GM23338 (cell line): ENCODE data around the gene VDR. TPM values are rescaled to one million over a fixed set of nuclear protein-coding genes. Genes with fewer than 3 reads are reported as not detected.

Source experiments
- ATAC-seq: fragments of 200-7000 bp; cut with Tn5 transposase; 3 replicates; pipeline ENCODE4 v1.9.1; 2020
- DNase-seq: peaks from one replicate; pipeline ENCODE4 v3.0.0-alpha.2; 2015; ENCODE audit warnings: low spot score
- H2AFZ ChIP-seq: fragments of 200-600 bp; sonication (generic); 2 replicates; pipeline ENCODE4 v1.8.0; 2016; ENCODE audit warnings: antibody characterized with exemption, mild to moderate bottlenecking, moderate library complexity
- H3F3A ChIP-seq: fragments of 200-600 bp; sonication (generic); replicated peaks from 2 replicates; pipeline ENCODE4 v1.8.0; 2017; ENCODE audit warnings: antibody characterized with exemption, mixed run types, low read depth
- H3K27ac ChIP-seq: fragments of 200-600 bp; sonication (generic); 2 replicates; pipeline ENCODE4 v1.6.1; 2016; ENCODE audit warnings: low read depth
- H3K27me3 ChIP-seq: fragments of 200-600 bp; sonication (generic); 2 replicates; pipeline ENCODE4 v1.8.0; 2016; ENCODE audit warnings: mild to moderate bottlenecking, mixed run types, moderate library complexity; ENCODE audit not compliant: insufficient read depth
- H3K36me3 ChIP-seq: fragments of 200-600 bp; sonication (generic); 2 replicates; pipeline ENCODE4 v1.8.0; 2016; ENCODE audit warnings: mild to moderate bottlenecking; ENCODE audit not compliant: insufficient read depth
- H3K4me1 ChIP-seq: fragments of 200-600 bp; sonication (generic); 2 replicates; pipeline ENCODE4 v1.8.0; 2016; ENCODE audit warnings: mild to moderate bottlenecking, moderate library complexity; ENCODE audit not compliant: insufficient read depth
- H3K4me2 ChIP-seq: fragments of 200-600 bp; sonication (generic); 2 replicates; pipeline ENCODE4 v1.7.1; 2017; ENCODE audit warnings: mixed run types
- H3K4me3 ChIP-seq: fragments of 200-600 bp; sonication (generic); 2 replicates; pipeline ENCODE4 v1.6.1; 2016; ENCODE audit warnings: mixed run types
- H3K79me2 ChIP-seq: fragments of 200-600 bp; sonication (generic); replicated peaks from 2 replicates; pipeline ENCODE4 v1.8.0; 2017; ENCODE audit warnings: mild to moderate bottlenecking; ENCODE audit not compliant: insufficient read depth
- H3K9me2 ChIP-seq: fragments of 200-600 bp; sonication (generic); 2 replicates; pipeline ENCODE4 v1.8.0; 2017; ENCODE audit not compliant: insufficient read depth
- H4K20me1 ChIP-seq: fragments of 200-600 bp; sonication (generic); replicated peaks from 2 replicates; pipeline ENCODE4 v1.8.0; 2017; ENCODE audit warnings: mild to moderate bottlenecking; ENCODE audit not compliant: insufficient read depth
- H3K27ac Mint-ChIP-seq: 2 replicates; pipeline ENCODE4 v1.8.0; 2020; ENCODE audit warnings: inconsistent platforms, mild to moderate bottlenecking, moderate library complexity, mixed read lengths
- H3K27me3 Mint-ChIP-seq: 3 replicates; pipeline ENCODE4 v1.8.0; 2022; ENCODE audit warnings: low read depth, mild to moderate bottlenecking, moderate library complexity, mixed read lengths, inconsistent platforms; ENCODE audit not compliant: insufficient read depth, poor library complexity
- H3K36me3 Mint-ChIP-seq: 3 replicates; pipeline ENCODE4 v1.8.0; 2021; ENCODE audit warnings: low read depth, mild to moderate bottlenecking, inconsistent platforms, moderate library complexity, mixed read lengths
- H3K4me1 Mint-ChIP-seq: 3 replicates; pipeline ENCODE4 v1.8.0; 2020; ENCODE audit warnings: mild to moderate bottlenecking, inconsistent platforms, mixed read lengths
- H3K4me3 Mint-ChIP-seq: 3 replicates; pipeline ENCODE4 v1.8.0; 2021; ENCODE audit warnings: moderate library complexity, mild to moderate bottlenecking, inconsistent platforms, mixed read lengths
- H3K9me3 Mint-ChIP-seq: 3 replicates; pipeline ENCODE4 v1.8.0; 2020; ENCODE audit warnings: moderate library complexity, mild to moderate bottlenecking, inconsistent platforms, mixed read lengths
- CREB1 ChIP-seq: fragments of 250-450 bp; sonication (Bioruptor Pico); IDR thresholded peaks from 2 replicates; pipeline ENCODE4 v1.5.0; 2020; ENCODE audit warnings: low read depth, mild to moderate bottlenecking, moderate library complexity
- CTCF ChIP-seq, 2 experiments: fragments of 200-600 bp in 1 of 2; sonication (generic) in 1 of 2; conservative IDR thresholded peaks; 2 replicates each; pipeline versions ENCODE4 v1.5.1 to v1.6.1; 2016 to 2017; ENCODE audit warnings: antibody characterized with exemption in 2 of 2, low read depth in 2 of 2, mild to moderate bottlenecking in 2 of 2, moderate library complexity in 1 of 2
- EZH2 ChIP-seq: fragments of 200-600 bp; sonication (generic); IDR thresholded peaks from one replicate; pipeline ENCODE4 v1.8.0; 2017; ENCODE audit warnings: antibody characterized with exemption, mild to moderate bottlenecking, low read depth; ENCODE audit not compliant: unreplicated experiment
- EZH2phosphoT487 ChIP-seq: fragments of 200-600 bp; sonication (generic); IDR thresholded peaks from one replicate; pipeline ENCODE4 v1.8.1; 2018; ENCODE audit warnings: antibody characterized with exemption; ENCODE audit not compliant: unreplicated experiment
- JUNB ChIP-seq: IDR thresholded peaks from one replicate; pipeline ENCODE4 v1.6.1; 2016; ENCODE audit warnings: antibody characterized with exemption; ENCODE audit not compliant: unreplicated experiment
- NANOG ChIP-seq: IDR thresholded peaks from 2 replicates; pipeline ENCODE4 v1.6.1; 2016; ENCODE audit warnings: antibody characterized with exemption, borderline replicate concordance
- ZNF114 ChIP-seq: fragments of 250-450 bp; sonication (Bioruptor Pico); IDR thresholded peaks from 2 replicates; pipeline ENCODE4 v1.5.0; 2020; ENCODE audit warnings: mild to moderate bottlenecking, moderate library complexity
- ZNF331 ChIP-seq: fragments of 250-450 bp; sonication (Bioruptor Pico); IDR thresholded peaks from 2 replicates; pipeline ENCODE4 v1.5.0; 2020; ENCODE audit warnings: low read depth, mild to moderate bottlenecking, moderate library complexity
- polyA plus RNA-seq: library from polyadenylated mRNA; unstranded; fragments of >200 nt; fragmentation: Nextera tagmentation; extraction: Ambion mirVana; gene quantifications from 2 replicates; pipeline ENCODE4 v1.2.1, GENCODE V29; 2016
- total RNA-seq: library from RNA; depleted of rRNA; stranded (reverse); fragments of >200 nt; shearing (Covaris generic); gene quantifications from 2 replicates; pipeline ENCODE4 v1.2.3, GENCODE V29; 2014
- TF ChIP-seq, protein P1 (sequence below): IDR thresholded peaks from 2 replicates; pipeline ENCODE4 v1.6.1; 2016; ENCODE audit warnings: antibody characterized with exemption
- TF ChIP-seq, protein P2 (sequence below): IDR thresholded peaks from one replicate; pipeline ENCODE4 v1.6.1; 2018; ENCODE audit warnings: antibody characterized with exemption; ENCODE audit not compliant: unreplicated experiment

The VDR gene
- total and polyA plus RNA-seq, 2 experiments from 2014 or later: 0.37 to 1.4 TPM

GRCh38 chr12:47885566-47885965 lies 19.2 kb downstream of the VDR start (continued):
- TF ChIP-seq CTCF (conservative IDR thresholded peaks at IDR 0.05; ENCODE audit: low read depth in 2 of 2) (no peak), ZNF331 (CRISPR knock-in tag) (no peak), CREB1 (CRISPR knock-in tag) (no peak), EZH2phosphoT487 (no peak), JUNB (no peak), EZH2 (no peak)
- TF ChIP-seq, protein P1, sequence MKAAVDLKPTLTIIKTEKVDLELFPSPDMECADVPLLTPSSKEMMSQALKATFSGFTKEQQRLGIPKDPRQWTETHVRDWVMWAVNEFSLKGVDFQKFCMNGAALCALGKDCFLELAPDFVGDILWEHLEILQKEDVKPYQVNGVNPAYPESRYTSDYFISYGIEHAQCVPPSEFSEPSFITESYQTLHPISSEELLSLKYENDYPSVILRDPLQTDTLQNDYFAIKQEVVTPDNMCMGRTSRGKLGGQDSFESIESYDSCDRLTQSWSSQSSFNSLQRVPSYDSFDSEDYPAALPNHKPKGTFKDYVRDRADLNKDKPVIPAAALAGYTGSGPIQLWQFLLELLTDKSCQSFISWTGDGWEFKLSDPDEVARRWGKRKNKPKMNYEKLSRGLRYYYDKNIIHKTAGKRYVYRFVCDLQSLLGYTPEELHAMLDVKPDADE: no peak
- TF ChIP-seq, protein P2, sequence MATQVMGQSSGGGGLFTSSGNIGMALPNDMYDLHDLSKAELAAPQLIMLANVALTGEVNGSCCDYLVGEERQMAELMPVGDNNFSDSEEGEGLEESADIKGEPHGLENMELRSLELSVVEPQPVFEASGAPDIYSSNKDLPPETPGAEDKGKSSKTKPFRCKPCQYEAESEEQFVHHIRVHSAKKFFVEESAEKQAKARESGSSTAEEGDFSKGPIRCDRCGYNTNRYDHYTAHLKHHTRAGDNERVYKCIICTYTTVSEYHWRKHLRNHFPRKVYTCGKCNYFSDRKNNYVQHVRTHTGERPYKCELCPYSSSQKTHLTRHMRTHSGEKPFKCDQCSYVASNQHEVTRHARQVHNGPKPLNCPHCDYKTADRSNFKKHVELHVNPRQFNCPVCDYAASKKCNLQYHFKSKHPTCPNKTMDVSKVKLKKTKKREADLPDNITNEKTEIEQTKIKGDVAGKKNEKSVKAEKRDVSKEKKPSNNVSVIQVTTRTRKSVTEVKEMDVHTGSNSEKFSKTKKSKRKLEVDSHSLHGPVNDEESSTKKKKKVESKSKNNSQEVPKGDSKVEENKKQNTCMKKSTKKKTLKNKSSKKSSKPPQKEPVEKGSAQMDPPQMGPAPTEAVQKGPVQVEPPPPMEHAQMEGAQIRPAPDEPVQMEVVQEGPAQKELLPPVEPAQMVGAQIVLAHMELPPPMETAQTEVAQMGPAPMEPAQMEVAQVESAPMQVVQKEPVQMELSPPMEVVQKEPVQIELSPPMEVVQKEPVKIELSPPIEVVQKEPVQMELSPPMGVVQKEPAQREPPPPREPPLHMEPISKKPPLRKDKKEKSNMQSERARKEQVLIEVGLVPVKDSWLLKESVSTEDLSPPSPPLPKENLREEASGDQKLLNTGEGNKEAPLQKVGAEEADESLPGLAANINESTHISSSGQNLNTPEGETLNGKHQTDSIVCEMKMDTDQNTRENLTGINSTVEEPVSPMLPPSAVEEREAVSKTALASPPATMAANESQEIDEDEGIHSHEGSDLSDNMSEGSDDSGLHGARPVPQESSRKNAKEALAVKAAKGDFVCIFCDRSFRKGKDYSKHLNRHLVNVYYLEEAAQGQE: no peak

DNA sequence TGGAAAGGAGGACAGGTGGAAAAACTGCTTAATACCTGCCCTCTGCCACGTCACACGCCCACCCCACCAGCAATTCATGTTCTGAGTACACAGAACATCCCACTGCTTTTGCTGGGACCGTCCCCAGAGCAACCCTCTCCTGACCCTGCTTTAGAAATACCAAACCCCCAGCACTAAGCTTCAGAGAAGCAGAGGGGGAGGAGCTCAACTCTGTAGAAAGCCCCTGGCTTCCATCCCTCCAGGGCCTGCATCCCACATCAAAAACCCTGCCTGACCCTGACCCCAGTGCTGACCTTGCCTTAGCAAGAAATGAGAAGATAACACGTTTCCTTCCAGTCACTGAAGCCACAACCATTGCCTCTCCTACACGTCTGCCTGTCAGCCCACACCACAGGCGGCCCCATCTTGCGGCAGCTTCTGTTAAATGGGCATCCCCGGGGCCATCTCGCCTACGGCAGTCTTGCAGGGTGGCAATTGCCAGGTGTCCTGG lies 19.7 kb downstream of the VDR start:
- Mint-ChIP-seq H3K27ac (no peak overlapping the region), H3K27me3 (peaks cover 13% of the 10 kb centered on the region), H3K4me1 (peaks cover 14% of the 10 kb centered on the region), H3K36me3 (no peaks in the 10 kb centered on the region), H3K4me3 (no peak overlapping the region), H3K9me3 (no peaks in the 10 kb centered on the region)
- Histone ChIP-seq H3K9me2 (no peaks in the 10 kb centered on the region), H4K20me1 (no peaks in the 10 kb centered on the region), H3K4me3 (no peak overlapping the region), H3K79me2 (no peaks in the 10 kb centered on the region), H3K27ac (no peak overlapping the region), H3K4me2 (no peak overlapping the region), H3K36me3 (no peaks in the 10 kb centered on the region), H3K27me3 (no peaks in the 10 kb centered on the region), H3K4me1 (peaks cover 6% of the 10 kb centered on the region; the same call in 1 of the 2 replicates), H2AFZ (no peak overlapping the region), H3F3A (no peaks in the 10 kb centered on the region)
- ATAC-seq (no peak), DNase-seq (no peak)
- no peak for TF ChIP-seq ZNF114 (CRISPR knock-in tag)
- TF ChIP-seq EZH2phosphoT487: no peak
- no peak for TF ChIP-seq NANOG
- no peak for TF ChIP-seq EZH2
- TF ChIP-seq, protein P1: no peak
- no peak for TF ChIP-seq JUNB
